Parathyroid adenoma (tissue), 2 donors: ENCODE measurements around the gene SRP68.

Source experiments
- H2AFZ ChIP-seq: fragments of 300-600 bp; sonication (generic); one replicate; pipeline ENCODE4 v1.7.0; 2017; ENCODE audit warnings: antibody characterized with exemption, mild to moderate bottlenecking
- H3K27ac ChIP-seq: fragments of 300-600 bp; sonication (generic); one replicate; pipeline ENCODE4 v1.7.0; 2017
- H3K27me3 ChIP-seq: fragments of 300-600 bp; sonication (generic); one replicate; pipeline ENCODE4 v1.7.0; 2017; ENCODE audit warnings: low read length; ENCODE audit not compliant: control insufficient read depth, insufficient read depth
- H3K36me3 ChIP-seq: fragments of 300-600 bp; sonication (generic); one replicate; pipeline ENCODE4 v1.7.0; 2017; ENCODE audit warnings: low read length; ENCODE audit not compliant: control insufficient read depth, insufficient read depth
- H3K4me1 ChIP-seq: fragments of 300-600 bp; sonication (generic); one replicate; pipeline ENCODE4 v1.7.0; 2017; ENCODE audit warnings: control low read depth
- H3K4me2 ChIP-seq: fragments of 300-600 bp; sonication (generic); one replicate; pipeline ENCODE4 v1.7.0; 2017; ENCODE audit warnings: low read length
- H3K4me3 ChIP-seq: fragments of 300-600 bp; sonication (generic); one replicate; pipeline ENCODE4 v1.7.0; 2017; ENCODE audit warnings: low read depth, low read length
- H3K79me2 ChIP-seq: fragments of 300-600 bp; sonication (generic); one replicate; pipeline ENCODE4 v1.7.0; 2017; ENCODE audit warnings: control low read depth
- H3K9ac ChIP-seq: fragments of 300-600 bp; sonication (generic); one replicate; pipeline ENCODE4 v1.7.0; 2017; ENCODE audit warnings: mild to moderate bottlenecking
- H3K9me3 ChIP-seq: fragments of 300-600 bp; sonication (generic); one replicate; pipeline ENCODE4 v1.7.0; 2017; ENCODE audit warnings: low read length; ENCODE audit not compliant: control insufficient read depth
- TF ChIP-seq, protein P1 (sequence below): fragments of 300-600 bp; sonication (generic); IDR thresholded peaks from one replicate; pipeline ENCODE4 v1.7.0; 2017; ENCODE audit warnings: antibody characterized with exemption, mild to moderate bottlenecking
- donor health status: primary hyperparathyroidism.

SRP68 gene

DNA sequence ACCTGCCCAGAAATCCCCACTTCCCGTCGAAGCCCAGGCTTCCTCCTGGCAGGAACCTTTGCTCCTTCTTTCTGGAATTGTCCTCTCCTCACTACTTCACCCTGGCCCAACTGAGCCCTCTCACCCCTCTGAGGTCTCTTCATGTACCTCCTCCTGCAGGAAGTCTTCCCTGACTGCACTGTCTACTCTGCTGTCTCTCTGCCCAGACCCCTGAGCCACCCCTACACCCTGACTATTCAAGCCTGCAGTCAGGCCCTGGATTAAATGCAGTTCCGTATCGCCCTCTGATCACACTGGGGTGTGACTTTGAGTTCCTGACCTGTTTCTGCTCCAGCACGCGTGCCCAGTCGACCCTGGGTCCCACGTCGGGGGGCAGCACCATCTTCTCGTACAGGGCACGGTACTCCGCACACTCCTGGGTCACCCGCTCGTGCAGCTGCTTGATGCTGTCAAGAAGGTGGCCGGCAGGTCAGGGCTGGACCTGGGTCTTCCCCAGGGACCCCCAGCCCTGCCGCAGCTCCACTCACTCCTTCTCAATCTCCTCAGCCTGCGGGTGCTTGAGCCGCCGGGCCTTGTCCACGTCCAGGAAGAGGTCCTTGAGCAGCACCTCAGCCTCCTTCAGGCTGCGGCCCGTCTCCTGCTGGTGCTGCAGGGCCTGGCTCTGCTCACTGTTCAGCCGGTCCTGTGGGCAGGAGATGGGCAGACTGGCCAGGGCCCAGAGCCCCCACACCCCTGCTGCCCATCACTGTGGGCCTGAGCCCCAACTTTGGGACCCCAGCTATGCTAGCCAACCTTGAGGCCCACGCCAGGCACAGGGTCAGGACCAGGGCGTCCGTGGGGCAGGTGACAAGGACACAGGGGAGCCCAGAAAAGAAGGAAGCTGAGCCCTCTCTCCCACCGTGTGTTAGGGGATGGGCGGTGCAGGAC, 49.1 kb downstream of the SRP68 start:
- Histone ChIP-seq H3K27me3 (no peaks in the 10 kb centered on the region), H2AFZ (no peak overlapping the region), H3K36me3 (no peaks in the 10 kb centered on the region), H3K4me1 (peaks cover 7% of the 10 kb centered on the region), H3K4me2 (no peak overlapping the region), H3K9me3 (no peaks in the 10 kb centered on the region), H3K79me2 (no peaks in the 10 kb centered on the region), H3K4me3 (no peak overlapping the region), H3K9ac (no peak overlapping the region), H3K27ac (no peak overlapping the region)
- TF ChIP-seq, protein P1, sequence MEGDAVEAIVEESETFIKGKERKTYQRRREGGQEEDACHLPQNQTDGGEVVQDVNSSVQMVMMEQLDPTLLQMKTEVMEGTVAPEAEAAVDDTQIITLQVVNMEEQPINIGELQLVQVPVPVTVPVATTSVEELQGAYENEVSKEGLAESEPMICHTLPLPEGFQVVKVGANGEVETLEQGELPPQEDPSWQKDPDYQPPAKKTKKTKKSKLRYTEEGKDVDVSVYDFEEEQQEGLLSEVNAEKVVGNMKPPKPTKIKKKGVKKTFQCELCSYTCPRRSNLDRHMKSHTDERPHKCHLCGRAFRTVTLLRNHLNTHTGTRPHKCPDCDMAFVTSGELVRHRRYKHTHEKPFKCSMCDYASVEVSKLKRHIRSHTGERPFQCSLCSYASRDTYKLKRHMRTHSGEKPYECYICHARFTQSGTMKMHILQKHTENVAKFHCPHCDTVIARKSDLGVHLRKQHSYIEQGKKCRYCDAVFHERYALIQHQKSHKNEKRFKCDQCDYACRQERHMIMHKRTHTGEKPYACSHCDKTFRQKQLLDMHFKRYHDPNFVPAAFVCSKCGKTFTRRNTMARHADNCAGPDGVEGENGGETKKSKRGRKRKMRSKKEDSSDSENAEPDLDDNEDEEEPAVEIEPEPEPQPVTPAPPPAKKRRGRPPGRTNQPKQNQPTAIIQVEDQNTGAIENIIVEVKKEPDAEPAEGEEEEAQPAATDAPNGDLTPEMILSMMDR, result no peak

DNA sequence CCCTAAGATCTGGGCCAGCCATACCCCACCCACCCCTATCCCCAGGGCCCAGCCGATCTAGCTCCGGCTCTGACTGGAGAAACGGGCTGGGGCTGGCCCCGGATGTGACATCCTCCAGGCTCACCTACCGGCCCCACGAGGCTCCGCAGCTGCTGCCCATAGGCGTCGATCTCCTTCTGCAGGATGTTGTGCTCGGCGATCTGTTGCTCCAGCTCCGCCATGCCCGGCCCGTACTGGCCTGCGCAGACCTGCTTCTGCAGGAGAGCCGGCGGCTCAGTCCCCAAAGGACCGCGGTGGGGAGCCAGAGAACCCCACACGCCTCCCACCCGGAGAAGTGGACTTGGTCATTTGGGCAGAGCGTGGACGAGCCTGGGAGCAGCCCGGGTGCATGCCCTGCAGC, 50.0 kb downstream of the SRP68 start:
- H3K27me3 ChIP-seq, result no peaks in the 10 kb centered on the region
- H2AFZ ChIP-seq, result no peak overlapping the region
- H3K4me2 ChIP-seq, result no peak overlapping the region
- TF ChIP-seq, protein P1, result no peak
- H3K79me2 ChIP-seq, result no peaks in the 10 kb centered on the region
- H3K9me3 ChIP-seq, result no peaks in the 10 kb centered on the region
- H3K27ac ChIP-seq, result no peak overlapping the region
- no peak overlapping the region for H3K9ac ChIP-seq
- H3K4me3 ChIP-seq, result no peak overlapping the region
- H3K36me3 ChIP-seq, result no peaks in the 10 kb centered on the region
- H3K4me1 ChIP-seq, result no peaks in the 10 kb centered on the region

DNA sequence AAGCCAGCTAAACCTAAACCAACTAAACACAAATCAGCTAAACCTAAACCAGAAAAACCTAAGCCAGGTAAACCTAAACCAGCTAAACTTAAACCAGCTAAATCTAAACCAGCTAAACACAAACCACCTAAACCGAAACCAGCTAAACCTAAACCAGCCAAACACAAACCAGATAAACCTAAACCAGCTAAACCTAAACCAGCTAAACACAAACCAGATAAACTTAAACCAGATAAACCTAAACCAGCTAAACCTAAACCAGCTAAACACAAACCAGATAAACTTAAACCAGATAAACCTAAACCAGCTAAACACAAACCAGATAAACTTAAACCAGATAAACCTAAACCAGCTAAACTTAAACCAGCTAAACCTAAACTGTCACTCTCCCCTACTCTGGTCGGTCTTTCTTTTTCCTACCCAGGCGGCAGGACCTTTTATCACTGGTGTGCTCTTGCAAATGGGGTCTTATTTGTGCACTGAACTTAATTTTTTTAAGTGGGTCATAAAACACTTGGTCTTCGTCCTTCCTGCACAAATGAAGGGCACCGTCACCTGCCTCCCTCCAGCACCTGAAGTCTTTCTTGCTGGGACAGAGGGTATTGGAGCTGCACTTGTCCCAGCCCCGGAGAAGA, 52.4 kb downstream of the SRP68 start:
- Histone ChIP-seq H3K27ac (no peak overlapping the region), H3K79me2 (no peaks in the 10 kb centered on the region), H3K4me1 (no peaks in the 10 kb centered on the region), H3K4me3 (no peak overlapping the region), H3K27me3 (no peaks in the 10 kb centered on the region), H3K4me2 (no peak overlapping the region), H3K36me3 (no peaks in the 10 kb centered on the region), H3K9ac (no peak overlapping the region), H2AFZ (no peak overlapping the region), H3K9me3 (no peaks in the 10 kb centered on the region)
- TF ChIP-seq, protein P1, result no peak

DNA sequence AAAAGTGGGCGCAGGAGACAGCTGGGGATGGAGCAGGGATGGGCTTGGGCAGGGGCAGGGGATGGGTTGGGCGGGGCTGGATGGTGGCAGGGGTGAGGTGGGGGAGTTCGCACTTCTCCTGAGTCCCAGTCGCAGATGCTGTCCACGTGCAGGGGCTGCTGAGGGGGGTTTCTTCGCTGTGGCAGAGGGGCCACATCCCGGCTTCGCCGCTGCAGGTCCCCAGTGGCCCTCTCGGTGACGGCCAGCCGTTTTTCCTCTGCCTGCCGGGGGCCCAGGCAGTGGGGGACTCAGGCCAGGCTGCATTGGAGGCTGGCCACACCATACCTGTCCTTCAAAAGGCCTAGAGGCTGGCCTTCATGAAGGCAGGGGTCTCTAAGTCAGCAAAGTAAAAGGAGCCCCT, 53.5 kb downstream of the SRP68 start:
- H2AFZ ChIP-seq, result no peak overlapping the region
- H3K9me3 ChIP-seq, result no peaks in the 10 kb centered on the region
- H3K4me2 ChIP-seq, result no peak overlapping the region
- no peaks in the 10 kb centered on the region for H3K27me3 ChIP-seq
- no peak overlapping the region for H3K27ac ChIP-seq
- TF ChIP-seq, protein P1, result no peak
- H3K36me3 ChIP-seq, result no peaks in the 10 kb centered on the region
- H3K9ac ChIP-seq, result no peak overlapping the region
- no peak overlapping the region for H3K4me3 ChIP-seq
- no peaks in the 10 kb centered on the region for H3K79me2 ChIP-seq
- peaks cover 7% of the 10 kb centered on the region for H3K4me1 ChIP-seq
